ENCODE results near the gene RELN.

- TF ChIP-seq CTCF (conservative IDR thresholded peaks at IDR 0.05): no peak
- no peak for TF ChIP-seq EZH2 (IDR thresholded peaks at IDR 0.05; ENCODE audit: low read depth)
Observed at GRCh38 chr7:103648135-103648534, 341.3 kb downstream of the RELN start.
